ELF-1 (cell line): ENCODE measurements around the gene POT1.

Experiments used
- DNase-seq: peaks from one replicate; pipeline ENCODE4 v3.0.0-alpha.2; 2016; ENCODE audit warnings: low read depth, low spot score

Gene POT1

GRCh38 chr7:124914298-124914697 lies 15.3 kb downstream of the POT1 start:
- DNase-seq, result no peak

DNA sequence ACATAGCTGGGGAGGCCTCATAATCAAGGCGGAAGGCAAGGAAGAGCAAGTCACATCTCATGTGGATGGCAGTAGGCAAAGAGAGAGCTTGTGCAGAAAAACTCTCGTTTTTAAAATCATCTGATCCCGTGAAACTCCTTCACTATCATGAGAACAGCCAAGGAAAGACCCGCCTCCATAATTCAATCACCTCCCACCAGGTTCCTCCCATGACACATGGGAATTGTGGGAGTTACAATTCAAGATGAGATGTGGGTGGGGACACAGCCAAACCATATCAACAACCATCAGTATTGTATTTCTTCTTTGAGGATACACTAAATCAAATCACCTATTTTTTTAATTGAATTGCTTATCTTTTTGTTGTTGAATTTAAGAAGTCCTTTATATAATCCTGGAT lies 16.7 kb downstream of the POT1 start:
- no peak for DNase-seq

- no peak for DNase-seq
These were observed 19.8 kb downstream of the POT1 start for GRCh38 chr7:124909808-124910207.

GRCh38 chr7:124908259-124908658 lies 21.4 kb downstream of the POT1 start:
- DNase-seq, result no peak

DNA sequence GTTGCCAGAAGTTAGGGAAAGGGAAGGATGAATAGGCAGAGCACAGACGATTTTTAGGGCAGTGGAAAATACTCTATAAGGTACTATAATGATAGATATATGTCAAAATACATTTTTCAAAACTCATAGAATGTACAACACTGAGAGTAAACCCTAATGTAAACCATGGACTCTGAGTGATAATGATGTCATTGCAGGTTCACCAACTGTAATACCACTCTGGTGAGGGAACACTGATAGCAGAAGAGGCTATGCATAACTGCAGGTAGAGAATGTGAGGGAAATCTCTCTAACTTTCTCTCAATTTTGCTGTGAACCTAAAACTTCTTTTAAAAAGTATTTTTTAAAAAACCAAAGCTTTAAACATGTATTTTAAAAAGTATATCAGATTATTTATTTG lies 22.1 kb downstream of the POT1 start:
- no peak for DNase-seq

DNA sequence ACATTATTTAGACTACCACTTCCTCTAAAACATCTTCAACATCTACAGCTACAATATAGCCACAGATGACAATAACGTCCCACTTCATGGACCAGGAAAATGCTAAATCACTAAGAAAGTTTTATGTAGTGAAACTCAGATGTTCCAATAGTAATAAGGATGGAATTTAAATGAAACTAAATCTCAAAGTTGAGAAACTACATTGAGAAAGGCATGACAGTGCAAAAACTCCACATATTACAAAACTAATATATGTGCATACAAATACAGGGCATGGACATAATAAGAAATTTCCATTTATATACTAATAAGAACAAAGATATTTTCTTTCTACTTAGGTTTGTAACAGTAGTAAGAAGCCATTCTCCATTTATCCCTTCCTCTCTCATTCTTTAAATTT lies 31.1 kb downstream of the POT1 start:
- DNase-seq, result no peak

DNA sequence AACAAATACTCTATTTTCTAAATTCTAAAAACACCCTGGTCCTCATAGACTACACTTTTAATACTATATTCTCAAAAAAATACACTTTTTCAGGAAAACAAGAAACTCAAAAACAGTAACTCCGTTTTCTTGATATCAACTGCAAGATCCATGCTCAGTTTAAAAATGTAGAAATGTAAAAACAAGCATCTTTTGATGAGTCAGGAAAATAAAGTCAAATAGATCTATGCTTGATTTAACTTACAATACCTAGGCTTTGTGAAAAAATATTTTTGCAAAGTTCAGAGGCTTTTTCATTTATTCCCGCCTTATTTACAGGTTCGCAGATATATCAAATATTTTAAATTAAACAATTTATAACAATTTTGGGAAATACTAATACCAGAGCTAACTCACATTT lies 33.6 kb downstream of the POT1 start:
- DNase-seq, result no peak

GRCh38 chr7:124893140-124893827 lies 36.3 kb downstream of the POT1 start:
- DNase-seq, result no peak

DNA sequence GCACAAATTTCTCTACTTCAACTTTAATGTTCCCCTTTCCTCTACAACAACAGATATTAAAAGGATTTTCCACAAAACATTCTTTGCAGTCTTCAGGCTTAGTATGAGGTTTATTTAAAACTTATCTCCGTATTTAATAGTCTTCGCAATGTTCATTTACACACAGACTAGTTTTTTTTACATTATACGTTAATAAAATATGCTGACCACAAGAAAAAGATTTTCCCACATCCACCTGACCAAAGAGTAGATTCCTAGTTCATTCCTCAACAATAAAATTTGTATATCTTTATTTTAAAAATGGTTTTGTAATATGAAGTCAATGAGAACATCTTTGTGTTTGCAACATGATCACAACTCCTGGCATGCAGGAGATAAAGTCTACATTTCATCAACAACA lies 42.4 kb downstream of the POT1 start:
- DNase-seq, result no peak

DNA sequence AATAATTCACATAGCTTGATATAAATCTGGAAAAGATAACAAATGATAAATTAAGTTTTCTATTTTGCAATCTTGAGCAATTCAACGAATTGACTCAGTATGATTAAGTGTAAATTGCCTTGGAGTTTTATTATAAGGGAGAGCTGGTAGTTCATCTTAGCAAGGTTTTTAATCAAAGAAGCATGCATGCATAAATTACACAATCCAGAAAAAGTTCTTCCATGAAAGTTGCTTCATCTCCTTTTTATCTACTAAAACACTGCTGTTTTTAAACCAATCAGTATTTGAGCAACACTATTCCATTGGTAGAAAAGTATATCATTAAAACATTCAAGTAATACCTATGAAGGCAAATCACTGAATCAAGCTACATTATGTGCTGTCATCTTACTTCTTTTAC lies 47.6 kb downstream of the POT1 start:
- no peak for DNase-seq

GRCh38 chr7:124879771-124880170 lies 49.9 kb downstream of the POT1 start:
- no peak for DNase-seq

DNA sequence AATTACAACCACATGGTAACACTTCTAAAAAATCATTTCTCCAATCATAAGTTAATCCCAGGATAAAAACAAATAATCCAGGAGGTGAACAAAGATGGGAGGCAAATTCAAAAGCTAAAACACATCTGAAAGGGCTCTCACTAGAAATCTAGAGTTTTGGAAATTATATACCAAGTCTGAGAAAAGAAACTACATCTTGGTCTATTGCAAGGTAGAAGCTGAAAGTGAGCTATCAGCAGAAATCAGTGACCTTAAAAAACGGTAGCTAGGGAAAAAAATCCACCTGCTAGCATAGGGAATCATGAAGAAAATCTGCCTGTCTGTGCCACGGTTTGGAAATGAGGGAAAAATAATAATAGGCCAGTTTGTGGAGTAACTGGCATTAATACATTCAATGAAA lies 50.5 kb downstream of the POT1 start:
- no peak for DNase-seq

- no peak for DNase-seq
These were observed 54.9 kb downstream of the POT1 start for GRCh38 chr7:124874644-124875163.

DNA sequence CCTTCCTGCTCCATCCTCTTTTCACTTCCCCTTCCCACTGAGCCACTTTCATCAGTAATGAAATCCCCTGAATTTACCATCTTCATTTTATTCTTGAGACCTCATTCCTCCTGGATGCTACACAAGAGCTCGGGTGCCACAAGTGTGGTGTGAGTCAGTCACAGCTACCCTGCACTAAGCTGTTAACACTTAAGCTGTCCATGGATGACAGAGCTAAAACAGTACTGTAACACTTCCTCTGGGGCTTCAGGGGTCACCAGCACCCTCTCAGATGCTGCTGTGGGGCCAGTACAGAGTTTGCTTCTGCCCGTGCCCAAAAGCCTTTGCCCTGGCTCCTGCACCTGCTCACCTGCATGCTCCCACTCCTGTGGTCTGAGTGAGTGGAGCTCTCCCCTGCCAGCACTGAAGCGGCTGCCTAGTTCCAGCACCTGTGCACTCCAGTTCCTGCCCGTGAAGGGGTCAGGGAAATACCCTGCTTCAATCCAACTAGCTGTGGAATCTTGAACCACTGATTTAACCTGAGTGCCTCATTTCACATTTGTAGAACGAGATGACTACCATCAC lies 71.9 kb downstream of the POT1 start:
- no peak for DNase-seq

- DNase-seq, result no peak
These were observed 73.2 kb downstream of the POT1 start for GRCh38 chr7:124856299-124856888.

DNA sequence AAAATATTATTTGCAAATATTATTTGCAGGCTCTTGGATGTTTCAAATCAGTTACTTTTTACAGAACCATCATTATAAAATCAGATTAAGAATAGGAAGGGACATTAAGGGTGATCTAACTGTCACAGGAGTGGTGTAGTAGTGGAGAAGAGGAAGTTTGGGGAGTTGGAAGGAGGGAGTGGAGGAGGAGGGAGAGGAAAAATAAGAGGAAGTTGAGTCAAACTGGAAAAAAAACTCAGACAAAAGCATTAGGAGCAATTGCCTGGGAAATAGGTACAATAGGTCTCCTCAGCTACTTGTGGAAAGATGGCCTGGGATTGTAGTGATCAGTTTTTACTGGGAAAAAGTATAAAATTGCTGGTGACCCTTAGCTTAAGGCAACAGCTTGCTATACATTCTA lies 86.3 kb downstream of the POT1 start:
- no peak for DNase-seq

- no peak for DNase-seq
These were observed 89.2 kb downstream of the POT1 start for GRCh38 chr7:124840435-124840834.

DNA sequence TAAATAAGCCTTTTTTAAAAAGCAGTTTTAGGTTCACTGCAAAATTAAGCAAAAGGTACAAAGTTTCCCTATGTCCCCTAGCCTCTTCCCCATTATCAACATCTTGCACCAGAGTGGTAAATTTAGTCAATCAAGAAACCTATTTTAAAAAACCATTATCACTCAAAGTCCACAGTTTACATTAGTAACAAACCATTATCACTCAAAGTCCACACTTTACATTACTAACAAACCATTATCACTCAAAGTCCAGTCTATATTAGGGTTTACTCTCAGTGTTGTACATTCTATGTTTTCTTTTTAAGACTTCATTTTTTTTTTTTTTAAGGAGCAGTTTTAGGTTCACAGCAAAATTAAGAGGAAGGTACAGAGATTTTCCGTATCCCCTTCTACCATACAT lies 89.9 kb downstream of the POT1 start:
- DNase-seq, result no peak

GRCh38 chr7:124836173-124836572 lies 93.5 kb downstream of the POT1 start:
- no peak for DNase-seq

GRCh38 chr7:124818807-124819206 lies 110.8 kb downstream of the POT1 start:
- DNase-seq, result no peak

DNA sequence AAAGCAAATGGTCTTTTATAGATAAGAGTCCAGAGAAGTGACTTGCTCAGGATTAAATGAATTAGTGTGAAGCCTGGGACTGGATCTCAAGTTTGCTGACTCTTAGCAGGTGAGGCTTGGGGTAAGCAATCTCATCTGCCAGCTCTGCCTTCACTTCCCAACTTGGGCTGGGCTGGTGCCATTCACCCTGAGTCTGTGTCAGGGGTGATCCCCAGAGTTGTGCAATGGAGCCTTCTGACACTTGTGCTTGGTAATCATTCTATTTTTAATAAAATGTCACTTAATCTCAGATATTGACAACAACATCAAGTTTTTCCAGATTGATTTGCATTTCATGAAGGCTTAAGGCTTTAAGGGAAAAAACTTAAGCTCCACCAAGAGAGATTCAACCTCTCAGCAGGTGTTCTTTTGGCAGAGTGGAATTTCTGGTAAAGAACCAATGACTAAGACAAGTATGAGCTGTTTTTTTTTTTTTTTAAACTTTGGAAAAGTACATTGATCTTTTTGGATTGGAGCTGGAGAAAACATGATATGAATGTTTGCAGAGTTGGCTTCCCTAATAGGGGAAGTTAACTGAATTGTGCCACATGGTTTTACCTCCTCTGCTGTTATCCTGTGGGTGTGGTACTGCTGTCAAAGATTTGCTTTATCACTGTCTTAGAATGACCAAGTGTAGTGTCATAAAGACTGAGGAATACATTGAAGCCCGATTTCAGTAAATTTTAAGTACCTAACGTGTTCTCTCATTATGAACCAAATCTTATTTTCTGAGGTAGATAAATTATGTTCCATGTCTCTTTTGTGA lies 115.4 kb downstream of the POT1 start:
- DNase-seq, result no peak

DNA sequence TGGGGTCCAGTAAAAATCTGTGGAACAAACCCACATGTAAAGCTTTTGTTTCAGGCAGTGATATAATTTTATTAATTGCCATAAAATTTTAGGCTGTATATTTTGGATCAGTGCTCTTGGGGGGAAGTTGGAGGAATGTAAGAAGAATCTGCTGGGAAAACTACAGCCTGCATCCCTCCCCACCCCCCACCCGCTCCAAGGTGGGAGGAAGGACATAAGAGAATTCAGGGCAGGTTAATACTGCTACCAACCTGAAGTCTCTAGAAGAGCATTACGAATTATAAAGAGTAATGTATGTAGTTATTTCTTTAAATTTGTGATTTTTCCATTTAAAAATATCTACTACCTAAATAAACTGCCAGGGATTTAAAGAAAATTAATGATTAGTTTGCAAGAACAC lies 116.9 kb downstream of the POT1 start:
- DNase-seq, result no peak
